HG02981 (cell line): ENCODE data around the gene C4orf17.

Experiments
- ATAC-seq: cut with Tn5 transposase; IDR thresholded peaks from one replicate; pipeline ENCODE4 v1.9.1; 2021; ENCODE audit warnings: mild to moderate bottlenecking, moderate library complexity; ENCODE audit not compliant: unreplicated experiment

Gene C4orf17

DNA sequence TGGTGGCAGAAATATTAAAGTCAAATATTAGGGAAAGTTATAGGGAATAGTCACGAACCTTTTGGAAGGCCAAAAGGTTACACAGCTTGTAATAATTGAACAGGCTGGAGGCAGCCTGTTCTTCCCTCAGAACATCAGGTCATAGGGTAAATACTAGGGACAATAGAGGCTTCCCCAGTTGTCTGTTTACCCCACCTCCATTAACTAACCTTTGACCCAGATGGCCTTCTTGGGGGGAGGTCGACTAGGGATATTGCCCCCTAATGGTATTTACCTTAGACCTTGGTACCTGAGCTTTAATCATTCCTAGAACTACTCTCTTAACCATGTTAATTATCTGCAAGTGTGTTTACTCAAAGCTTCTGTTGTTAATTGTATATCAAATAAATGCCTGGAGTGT lies 26.0 kb downstream of the C4orf17 start:
- no peak for ATAC-seq

DNA sequence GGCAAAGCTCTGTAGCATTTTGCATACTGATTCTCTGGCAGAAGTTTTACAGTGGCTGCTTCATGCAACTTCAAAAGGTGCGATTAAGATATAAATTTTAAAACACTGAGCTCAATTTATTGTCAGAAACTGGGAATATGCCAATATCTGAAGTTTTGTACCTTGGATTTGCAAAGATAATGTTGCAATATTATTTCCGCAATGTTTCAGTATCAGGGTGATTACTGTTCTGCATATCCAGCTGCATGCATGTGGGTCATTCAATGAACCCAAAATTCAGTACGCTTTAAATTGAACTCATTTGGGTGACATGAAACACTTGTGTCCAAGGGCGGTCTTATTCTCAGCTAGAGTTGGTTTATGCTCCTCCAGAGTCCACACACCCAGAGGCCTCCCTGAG lies 26.9 kb downstream of the C4orf17 start:
- ATAC-seq, result no peak

DNA sequence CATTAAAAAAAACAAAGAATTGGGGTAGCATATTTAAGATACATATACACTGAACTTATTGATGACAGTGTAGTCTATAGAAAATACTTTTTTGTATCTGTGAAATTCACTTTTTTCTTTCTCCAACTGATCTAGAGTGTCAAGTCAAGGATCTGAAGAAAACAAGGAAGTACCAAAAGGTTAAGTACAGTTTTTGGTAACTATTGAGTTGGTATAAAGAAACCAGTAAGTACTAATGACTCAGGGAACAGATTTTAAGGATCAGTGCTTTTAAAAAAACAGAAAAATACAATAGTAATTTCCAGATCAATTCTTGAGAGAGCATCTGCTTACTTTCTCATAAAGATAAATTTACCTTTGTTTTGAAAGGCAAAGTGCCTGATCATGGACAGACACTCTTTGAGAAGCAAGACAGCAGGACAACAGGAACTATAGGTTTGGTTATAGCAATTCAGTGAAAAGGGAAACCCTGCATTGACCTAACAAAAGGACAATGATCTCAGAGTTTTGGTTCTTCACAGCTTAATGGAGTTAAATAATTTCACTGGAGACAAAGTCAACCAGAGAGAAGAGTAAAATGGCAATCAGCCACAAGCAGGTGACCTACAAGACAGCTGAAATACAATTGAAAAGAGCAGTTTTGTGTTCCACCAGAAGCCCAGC lies 29.6 kb downstream of the C4orf17 start:
- ATAC-seq, result no peak

DNA sequence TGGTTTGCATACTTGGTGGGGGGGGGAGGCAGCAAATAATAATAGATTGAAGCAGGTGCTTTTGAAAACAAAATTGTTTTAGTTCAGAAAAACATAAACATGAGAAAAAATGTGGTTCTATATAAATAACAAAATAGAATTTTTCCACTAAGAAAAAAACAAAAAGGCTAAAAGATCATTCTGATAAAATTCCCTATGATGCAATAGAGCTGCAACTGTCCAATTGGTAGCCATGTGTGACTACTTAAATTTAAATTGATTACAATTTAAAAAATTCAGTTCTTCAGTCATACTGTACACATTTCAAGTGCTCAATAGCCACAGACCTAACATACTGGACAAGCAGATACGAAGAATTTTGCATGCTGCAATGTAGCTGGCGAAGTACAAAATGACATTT lies 42.1 kb downstream of the C4orf17 start:
- ATAC-seq, result no peak

GRCh38 chr4:99563310-99564186 lies 52.7 kb downstream of the C4orf17 start, which contains the start of gene TRMT10A:
Gene TRMT10A, minus strand, starts transcription at chr4:99564039. Its CDS starts 4,701 bp downstream, at chr4:99559338.
- ATAC-seq, result peak; percentile 92

- no peak for ATAC-seq
Observed at GRCh38 chr4:99564921-99565320, 54.1 kb downstream of the C4orf17 start.

DNA sequence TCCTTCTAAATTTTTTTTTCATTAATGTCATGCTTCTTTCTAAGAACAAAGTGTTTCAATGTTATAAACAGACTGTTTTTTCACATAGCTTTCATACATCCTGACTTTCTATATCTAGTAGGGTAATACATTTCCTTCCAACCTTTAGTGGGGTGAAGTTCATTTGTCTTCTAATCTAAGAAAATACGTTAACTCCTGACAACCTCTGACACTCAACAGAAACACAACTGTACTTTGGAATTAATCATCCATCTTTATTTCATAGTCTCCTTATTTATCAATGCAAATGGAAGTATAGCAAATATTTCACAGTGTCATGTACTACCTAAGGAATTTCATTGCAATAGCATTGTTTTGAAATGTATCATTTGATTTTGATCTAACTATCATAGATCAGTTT lies 61.1 kb downstream of the C4orf17 start:
- no peak for ATAC-seq

DNA sequence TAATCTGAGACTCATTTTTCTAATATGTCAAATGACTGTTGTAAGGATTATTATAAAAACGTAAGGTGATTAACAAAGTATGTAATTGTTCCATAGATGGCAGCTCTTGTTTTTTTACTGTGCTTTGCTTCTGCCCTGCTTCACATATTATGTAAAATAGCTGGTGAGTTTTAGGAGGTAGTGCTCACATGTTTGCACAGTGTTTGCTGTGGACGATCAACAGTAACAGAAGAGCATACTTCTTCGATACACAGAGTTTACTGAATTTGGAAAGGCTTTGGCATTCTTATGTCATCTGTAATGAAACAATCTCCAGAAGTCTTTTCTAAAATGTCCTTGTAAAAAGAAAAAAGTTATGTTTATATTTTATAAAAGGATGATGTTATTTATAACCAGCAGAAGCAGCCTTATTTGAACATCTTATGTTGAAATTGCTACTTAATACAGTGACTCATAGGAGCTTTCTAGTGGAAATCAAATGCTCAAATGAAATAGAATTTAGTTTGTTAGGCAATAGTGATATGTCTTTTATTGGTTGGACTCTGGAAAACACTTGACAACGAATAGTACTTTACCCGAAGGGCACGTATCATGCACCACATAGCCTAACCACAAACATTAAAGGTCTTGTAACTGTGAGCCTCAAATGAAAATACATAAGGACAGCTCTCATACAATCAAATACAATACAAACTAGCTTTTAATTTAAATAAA lies 61.9 kb downstream of the C4orf17 start:
- ATAC-seq, result no peak

DNA sequence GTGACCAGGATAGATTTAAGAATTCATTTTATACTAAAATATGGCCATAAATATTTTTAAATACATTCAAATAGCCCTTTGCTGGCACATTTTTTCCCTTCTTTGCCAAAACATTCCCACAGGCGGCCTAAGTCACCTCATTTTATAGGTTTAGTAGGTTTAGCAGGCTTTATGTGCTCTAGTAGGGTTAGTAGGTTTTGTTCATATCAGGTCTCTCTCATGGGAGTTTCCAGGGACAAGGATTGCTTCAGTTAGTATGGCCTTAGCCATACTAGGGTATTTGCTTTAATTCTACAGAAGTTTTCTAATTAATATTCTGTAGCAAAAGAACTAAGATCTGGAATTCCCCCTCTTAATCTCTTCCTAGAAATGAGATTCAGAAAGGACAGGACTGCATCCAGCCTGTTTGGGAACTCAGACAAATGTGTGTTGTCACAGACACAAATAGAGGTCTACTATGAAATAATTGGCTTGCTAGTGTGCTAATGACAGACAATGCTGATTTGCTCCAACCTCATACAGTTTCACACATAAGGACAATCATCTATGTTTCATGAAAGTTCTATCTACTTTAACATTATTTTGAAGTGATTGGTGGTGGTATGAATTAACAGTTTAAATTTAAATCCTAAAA lies 63.0 kb downstream of the C4orf17 start:
- no peak for ATAC-seq

DNA sequence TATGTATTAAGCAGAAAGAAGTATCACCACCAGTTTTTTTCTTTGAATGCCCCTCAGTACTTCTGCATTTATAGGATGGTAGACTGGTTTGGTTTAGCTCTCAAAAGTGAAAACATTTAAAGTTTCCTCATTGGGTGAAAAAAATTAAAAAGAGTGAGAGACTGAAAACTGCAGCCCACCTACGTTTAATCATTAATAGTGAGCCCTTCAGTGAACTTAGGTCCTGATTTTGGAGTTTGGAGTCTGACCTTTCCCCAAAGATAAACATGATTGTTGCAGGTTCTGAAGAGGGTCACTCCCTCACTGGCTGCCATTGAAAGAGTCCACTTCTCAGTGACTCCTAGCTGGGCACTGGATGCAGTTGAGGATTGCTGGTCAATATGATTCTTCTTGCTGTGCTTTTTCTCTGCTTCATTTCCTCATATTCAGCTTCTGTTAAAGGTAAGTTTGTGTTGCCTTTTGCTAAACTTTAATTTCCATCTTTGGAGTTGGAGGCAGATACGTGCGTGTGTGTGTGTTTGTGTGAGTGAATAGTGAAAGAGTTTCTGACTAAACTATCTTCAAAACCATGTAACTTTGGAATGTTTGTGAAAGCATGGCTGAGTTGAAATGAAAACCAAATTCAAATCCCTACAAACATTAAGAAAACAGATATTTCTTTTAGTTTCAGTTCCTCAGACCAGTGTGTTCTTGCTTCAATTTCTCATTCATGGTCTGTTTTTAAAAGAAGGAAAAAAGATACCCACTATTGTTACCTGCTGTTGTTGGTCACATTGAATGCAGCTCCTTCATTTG lies 63.9 kb downstream of the C4orf17 start, which contains the start of gene MTTP:
Gene MTTP (plus strand): TSS at position 295 of the 795 bp plus-strand sequence. CDS start 86 bp downstream, at position 381.
- peak; percentile 83 for ATAC-seq

DNA sequence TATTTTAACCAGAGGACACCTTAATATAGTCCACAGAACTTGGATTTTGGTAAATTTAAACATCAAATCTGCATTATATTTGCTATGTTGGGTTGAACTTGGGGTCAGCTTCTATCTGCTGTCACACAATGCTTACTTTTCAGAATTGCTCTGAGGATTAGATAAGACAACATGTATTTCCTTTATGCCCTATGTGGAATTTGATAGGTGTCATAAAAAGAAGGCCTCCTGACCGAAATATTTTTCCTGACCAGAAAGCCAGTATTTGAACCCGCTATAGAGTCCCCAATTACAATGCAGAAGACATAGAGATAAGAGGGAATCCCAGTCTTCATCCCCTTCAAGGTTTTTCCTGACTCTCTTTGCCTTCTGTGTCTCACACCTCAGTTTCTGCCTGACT lies 67.9 kb downstream of the C4orf17 start:
- ATAC-seq, result no peak

- ATAC-seq, result no peak
Observed at GRCh38 chr4:99585516-99585915, 74.7 kb downstream of the C4orf17 start.

DNA sequence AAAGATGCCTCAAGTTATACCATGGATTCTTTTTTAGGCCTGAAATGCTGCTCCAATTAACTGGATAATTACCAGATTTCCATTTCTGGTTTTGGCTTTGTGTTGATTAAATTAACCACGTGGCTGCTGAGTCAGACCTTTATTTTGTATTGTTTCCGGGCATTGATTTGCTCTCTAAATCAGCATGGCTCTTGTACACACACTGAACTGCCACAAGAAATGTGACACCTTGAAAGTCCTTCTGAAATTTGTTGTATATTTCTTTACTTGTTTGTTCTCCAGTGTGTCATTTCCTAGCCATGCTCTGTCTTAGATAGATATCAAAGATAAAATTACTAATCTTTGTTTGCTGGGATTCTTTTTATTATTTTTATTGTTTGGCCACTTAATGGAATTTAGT lies 75.5 kb downstream of the C4orf17 start:
- ATAC-seq, result no peak

DNA sequence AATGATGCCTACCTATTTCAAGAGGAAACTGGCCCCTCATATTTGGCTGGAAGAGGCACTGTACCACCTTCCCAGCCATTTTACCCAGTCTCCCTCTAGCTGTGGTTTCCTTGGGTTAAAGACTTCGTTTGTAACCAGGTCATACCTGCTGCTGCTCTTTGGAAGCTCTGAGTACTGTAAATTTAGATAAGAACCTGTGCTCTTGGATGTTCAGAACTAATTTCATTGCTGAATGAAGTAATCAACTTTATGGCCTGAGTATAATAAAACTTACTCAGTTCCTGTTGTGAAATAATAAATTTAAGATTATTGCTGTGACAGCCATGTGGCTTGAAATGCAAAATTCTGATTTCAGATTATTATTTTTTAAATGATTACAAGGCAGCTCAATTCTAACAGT lies 76.0 kb downstream of the C4orf17 start:
- ATAC-seq, result no peak

DNA sequence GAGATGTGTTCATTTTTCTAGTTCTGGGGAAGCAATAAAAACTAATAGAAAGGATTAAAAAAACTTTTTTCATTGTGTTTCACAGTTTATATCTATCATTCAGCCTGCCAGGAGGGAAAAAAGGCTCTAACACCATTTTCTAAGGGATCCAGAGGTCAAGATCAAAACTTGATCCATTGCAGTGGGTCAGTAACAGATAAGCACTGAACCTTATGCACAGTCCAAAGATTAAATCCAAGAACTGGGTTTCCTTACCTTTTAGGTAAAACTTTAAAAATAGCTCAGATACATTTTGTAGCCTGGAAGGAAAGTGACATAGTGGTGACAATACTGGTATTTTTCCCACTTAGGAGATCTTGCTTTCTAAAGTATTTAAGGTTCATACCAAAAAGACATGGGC lies 76.5 kb downstream of the C4orf17 start:
- no peak for ATAC-seq

DNA sequence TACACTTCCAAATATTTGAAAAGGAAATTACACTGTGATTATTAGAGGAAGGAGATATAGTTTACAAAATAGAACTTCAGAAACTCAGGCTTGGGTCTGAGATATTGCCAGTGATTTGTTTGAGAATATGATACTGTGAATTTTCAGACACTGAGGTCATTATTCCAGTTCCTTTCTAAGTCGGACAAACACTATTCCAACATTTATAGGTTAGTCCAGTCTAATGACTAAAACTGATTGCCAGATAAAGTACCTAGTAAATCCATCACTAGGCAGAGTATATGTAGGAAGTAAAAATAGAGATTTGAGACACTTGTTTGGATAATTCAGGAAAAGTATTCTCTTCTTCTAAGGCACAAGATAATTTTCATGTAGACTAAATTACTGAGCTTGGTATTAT lies 77.0 kb downstream of the C4orf17 start:
- no peak for ATAC-seq

DNA sequence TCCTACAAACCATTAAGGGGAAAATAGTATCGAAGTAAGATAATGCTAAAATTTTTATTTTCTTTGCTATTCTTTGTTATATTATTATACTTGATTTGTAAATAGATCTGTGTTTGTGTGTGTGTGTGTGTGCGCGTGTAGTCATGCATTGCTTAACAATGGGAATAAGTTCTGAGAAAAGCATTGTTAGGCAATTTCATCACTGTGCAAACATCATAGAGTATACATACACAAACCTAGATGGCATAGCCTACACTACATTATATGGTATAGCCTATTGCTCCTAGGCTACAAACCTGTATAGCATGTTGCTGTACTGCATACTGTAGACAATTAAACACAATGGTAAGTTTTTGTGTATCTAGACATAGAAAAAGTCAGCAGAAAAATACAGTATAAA lies 80.9 kb downstream of the C4orf17 start:
- ATAC-seq, result no peak
